ENCODE measurements around the gene TRPM3. TPM values are rescaled to one million over a fixed set of nuclear protein-coding genes. Genes with fewer than 3 reads are reported as not detected.

TRPM3 gene
- total RNA-seq, 4 donors from 2014 or later = 0.51 to 8.4 (median 3.3) TPM

- Histone ChIP-seq H3K4me1 (no peaks in the 10 kb centered on the region), H3K36me3 (no peaks in the 10 kb centered on the region), H3K9me3 (no peaks in the 10 kb centered on the region), H3K27me3 (no peaks in the 10 kb centered on the region), H3K4me3 (no peak overlapping the region), H3K27ac (no peak overlapping the region)
- intact Hi-C loops (cut with DNase I; ENCODE audit: low total_unique reads) = no loop called here
- no peak for DNase-seq
- TF ChIP-seq POLR2A (IDR thresholded peaks at IDR 0.05) = no peak
- no peak for TF ChIP-seq CTCF (IDR thresholded peaks at IDR 0.05)
These were observed 95.7 kb downstream of the TRPM3 start for GRCh38 chr9:71025728-71026127.

- no peak overlapping the region for H3K4me3 ChIP-seq
- intact Hi-C loops (cut with DNase I; ENCODE audit: low total_unique reads) = no loop called here
- H3K4me1 ChIP-seq = no peaks in the 10 kb centered on the region
- TF ChIP-seq POLR2A (IDR thresholded peaks at IDR 0.05) (no peak), CTCF (IDR thresholded peaks at IDR 0.05) (no peak)
- no peaks in the 10 kb centered on the region for H3K36me3 ChIP-seq
- no peak overlapping the region for H3K27ac ChIP-seq
- DNase-seq = no peak
- H3K9me3 ChIP-seq = no peaks in the 10 kb centered on the region
- H3K27me3 ChIP-seq = no peaks in the 10 kb centered on the region
These were observed 96.2 kb downstream of the TRPM3 start for GRCh38 chr9:71025201-71025600.

GRCh38 chr9:71010258-71010657 lies 111.2 kb downstream of the TRPM3 start:
- Histone ChIP-seq H3K27me3 (no peaks in the 10 kb centered on the region), H3K9me3 (peaks cover 0 to 3% of the 10 kb centered on the region in 2 donors), H3K36me3 (peaks cover 0 to 2% of the 10 kb centered on the region in 2 donors), H3K4me3 (no peak overlapping the region), H3K4me1 (no peaks in the 10 kb centered on the region), H3K27ac (no peak overlapping the region)
- intact Hi-C loops (cut with DNase I; ENCODE audit: low total_unique reads) = no loop called here
- DNase-seq = no peak
- TF ChIP-seq CTCF (IDR thresholded peaks at IDR 0.05) = no peak
- no peak for TF ChIP-seq POLR2A (IDR thresholded peaks at IDR 0.05)

GRCh38 chr9:71005456-71005855 lies 116.0 kb downstream of the TRPM3 start:
- Histone ChIP-seq H3K9me3 (peaks cover 0 to 10% of the 10 kb centered on the region in 2 donors), H3K36me3 (no peaks in the 10 kb centered on the region), H3K4me3 (no peak overlapping the region), H3K27me3 (no peaks in the 10 kb centered on the region), H3K4me1 (no peaks in the 10 kb centered on the region), H3K27ac (no peak overlapping the region)
- DNase-seq = no peak
- intact Hi-C loops (cut with DNase I; ENCODE audit: low total_unique reads) = no loop called here
- TF ChIP-seq POLR2A (IDR thresholded peaks at IDR 0.05) (no peak), CTCF (IDR thresholded peaks at IDR 0.05) (no peak)

GRCh38 chr9:71004196-71004595 lies 117.2 kb downstream of the TRPM3 start:
- no peaks in the 10 kb centered on the region for H3K4me1 ChIP-seq
- H3K9me3 ChIP-seq = peaks cover 0 to 10% of the 10 kb centered on the region in 2 donors
- no peaks in the 10 kb centered on the region for H3K27me3 ChIP-seq
- no peak for DNase-seq
- intact Hi-C loops (cut with DNase I; ENCODE audit: low total_unique reads) = no loop called here
- TF ChIP-seq POLR2A (IDR thresholded peaks at IDR 0.05) = no peak
- TF ChIP-seq CTCF (IDR thresholded peaks at IDR 0.05) = no peak
- no peak overlapping the region for H3K4me3 ChIP-seq
- no peak overlapping the region for H3K27ac ChIP-seq
- H3K36me3 ChIP-seq = no peaks in the 10 kb centered on the region
